HT-29 (cell line): Measurements from ENCODE around the gene BFAR. TPM values are rescaled to one million over a fixed set of nuclear protein-coding genes. Genes with fewer than 3 reads are reported as not detected.
A peak's percentile ranks its signal among the peaks of the same experiment; 100 is the strongest.
"Not testable (repeated sequence)": the region's sequence is repeated elsewhere in the genome, so short reads cannot be mapped to it uniquely, and the experiment has no call there.

Source experiments
- DNase-seq: peaks from one replicate; pipeline ENCODE4 v3.0.0-alpha.2; 2015; ENCODE audit warnings: low spot score
- total RNA-seq: library from RNA; depleted of rRNA; stranded (reverse); fragments of >200 nt; shearing (Covaris generic); gene quantifications from 2 replicates; pipeline ENCODE4 v1.2.3, GENCODE V29; 2014; rRNA removed

Gene BFAR, protein sequence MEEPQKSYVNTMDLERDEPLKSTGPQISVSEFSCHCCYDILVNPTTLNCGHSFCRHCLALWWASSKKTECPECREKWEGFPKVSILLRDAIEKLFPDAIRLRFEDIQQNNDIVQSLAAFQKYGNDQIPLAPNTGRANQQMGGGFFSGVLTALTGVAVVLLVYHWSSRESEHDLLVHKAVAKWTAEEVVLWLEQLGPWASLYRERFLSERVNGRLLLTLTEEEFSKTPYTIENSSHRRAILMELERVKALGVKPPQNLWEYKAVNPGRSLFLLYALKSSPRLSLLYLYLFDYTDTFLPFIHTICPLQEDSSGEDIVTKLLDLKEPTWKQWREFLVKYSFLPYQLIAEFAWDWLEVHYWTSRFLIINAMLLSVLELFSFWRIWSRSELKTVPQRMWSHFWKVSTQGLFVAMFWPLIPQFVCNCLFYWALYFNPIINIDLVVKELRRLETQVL
- total RNA-seq = 33.3 and 35.5 TPM in 2 replicates

DNA sequence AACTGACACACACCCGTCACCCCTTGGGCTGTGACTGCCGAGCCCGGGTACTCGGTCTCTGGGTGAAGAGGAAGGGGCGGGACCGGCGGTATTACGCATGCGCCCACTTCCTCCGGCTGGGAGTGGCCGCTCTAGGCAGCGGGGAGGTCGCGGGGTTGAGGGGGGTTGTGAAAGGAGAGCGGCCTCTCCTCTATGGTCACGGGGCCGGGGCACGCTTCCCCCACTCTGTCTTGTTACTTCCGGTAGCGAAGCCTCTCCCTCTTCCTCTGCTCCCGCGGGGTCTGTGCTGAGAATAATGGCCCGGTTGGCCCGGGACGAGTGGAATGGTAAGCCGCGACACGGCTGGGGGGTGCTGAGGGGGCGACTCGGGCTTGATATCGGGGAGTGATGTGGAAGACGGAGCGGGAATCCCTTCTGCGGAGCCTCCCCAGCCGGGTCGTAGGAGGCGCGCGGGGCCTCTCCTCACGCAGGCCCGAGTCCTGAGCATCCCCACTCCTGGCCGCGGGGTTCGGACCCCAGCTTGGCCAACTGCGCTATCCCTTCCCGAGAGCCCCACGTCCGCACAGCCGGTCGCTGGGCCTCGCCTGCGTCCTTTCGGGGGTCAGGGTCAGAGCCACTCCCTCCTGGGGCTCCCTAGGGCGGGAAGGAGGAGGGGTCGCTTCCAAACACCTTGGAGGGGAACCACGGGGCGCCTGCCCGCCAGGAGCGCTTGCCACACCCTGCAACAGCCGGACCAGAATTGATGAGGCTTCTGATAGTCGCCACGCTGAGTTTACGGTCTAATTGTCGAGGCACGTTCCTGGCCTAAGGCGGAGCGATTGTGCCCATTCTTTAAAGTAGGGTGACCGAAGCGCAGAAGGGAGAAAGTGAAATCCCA lies at the start of gene BFAR:
Gene BFAR (plus strand): TSS at position 259 of the 877 bp plus-strand sequence. CDS start 11,396 bp downstream, outside the sequence.
- peak; percentile 97 for DNase-seq

DNA sequence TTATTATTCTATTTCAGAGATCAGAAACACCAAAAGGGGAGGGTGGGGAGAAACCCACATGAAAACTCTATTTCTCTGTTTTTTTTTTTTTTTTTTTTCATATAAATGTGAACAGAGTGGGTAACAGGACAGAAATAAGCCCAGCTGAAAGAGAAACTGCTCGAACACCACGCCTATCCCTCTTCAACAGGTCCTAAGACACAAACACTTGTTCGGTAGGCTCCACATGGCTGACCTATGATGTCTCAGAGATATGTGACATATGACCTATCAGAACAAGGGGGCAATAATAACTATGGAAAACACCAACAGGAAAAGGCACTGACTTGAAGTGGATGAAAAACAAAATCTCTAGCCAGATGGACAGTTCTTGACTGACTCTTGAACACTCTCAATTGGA lies 47.5 kb upstream of the BFAR start:
- DNase-seq = no peak

DNA sequence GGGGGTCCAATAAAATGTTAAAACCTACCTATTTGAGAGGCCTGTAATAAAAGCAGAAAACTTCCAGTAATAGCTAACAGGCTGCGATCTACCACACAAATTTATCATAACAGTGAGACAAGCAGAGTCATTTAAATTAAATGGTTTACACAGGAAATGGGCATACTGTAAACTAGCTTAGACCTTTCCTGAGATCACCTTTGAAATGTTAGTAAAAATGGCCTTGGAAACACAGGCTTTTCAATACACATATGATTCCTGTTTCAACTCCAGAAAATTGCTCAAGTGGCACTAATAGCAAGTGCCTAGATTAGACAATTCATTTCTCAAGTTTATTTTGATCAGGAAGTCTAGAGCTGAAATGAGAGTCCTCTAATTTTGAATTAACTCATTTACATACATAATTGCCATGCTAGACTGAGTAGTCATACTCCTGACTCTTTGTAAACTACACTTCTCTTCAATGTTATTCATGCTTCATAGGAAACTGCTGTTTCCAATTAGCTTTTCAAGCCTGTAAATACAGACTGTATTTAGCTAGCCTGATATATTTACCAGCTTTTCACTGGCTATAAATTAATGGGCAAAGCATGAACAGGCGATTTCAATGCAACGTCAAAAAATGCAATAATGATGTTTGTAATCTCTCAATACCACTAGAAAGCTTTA lies 46.0 kb upstream of the BFAR start:
- DNase-seq = no peak

DNA sequence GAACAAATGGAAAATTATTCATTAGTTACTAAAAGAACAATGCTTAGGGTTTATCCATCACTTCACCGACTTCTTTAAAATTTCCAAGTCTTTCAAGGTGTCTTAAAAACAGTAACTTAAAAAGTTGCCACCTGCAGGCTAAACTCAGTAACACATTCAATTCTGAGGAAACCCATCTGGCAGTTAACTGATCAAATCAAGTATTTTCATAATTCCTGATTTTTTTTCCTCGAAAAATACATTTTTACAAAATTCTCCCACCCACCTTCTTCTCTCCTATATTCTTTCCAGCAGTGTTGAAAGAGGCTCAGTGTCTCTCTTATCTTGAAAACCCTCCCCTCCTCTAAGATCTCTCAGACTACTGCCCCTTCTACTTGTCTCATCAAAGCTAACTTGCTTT lies 32.6 kb upstream of the BFAR start:
- peak; percentile 43 for DNase-seq

DNA sequence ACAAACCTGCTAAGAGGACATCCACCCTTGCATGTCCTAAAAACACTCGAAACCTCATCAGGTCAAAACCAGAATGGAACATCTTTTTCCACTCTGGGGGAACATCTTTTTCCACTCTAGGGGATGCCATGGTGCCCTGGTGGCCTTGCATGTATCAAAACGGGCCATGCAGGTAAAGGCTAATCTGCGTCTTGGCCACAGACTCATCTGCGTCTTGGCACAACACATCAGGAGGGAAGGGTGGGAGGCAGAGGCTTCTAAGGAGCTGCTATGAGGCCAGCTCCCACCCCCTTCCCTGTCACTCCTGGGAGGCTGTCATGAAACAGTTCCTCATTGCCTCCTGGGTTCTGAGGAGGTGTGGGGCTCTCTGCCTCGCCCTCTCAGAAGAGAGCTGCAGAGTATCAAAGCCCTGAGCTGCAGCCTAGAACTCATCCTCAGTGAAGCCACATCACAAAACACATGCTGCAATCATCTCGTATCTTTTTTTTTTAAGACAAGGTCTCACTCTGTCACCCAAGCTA lies 30.2 kb upstream of the BFAR start:
- no peak for DNase-seq

DNA sequence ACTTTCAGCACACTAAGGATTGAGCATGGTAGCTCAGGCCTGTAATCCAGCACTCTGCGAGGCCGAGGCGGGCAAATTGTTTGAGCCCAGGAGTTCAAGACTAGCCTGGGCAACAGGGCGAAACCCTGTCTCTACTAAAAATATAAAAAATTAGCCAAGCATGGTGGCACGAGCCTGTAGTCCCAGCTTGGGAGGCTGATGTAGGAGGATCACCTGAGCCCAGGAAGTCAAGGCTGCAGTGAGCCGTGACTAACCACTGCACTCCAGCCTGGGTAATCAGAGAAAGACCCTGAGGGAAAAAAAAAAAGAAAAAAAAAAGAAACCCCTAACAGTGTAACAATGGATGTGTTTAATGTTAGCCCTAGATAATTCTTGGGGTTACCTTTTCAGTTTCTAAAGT lies 26.6 kb upstream of the BFAR start:
- no peak for DNase-seq

DNA sequence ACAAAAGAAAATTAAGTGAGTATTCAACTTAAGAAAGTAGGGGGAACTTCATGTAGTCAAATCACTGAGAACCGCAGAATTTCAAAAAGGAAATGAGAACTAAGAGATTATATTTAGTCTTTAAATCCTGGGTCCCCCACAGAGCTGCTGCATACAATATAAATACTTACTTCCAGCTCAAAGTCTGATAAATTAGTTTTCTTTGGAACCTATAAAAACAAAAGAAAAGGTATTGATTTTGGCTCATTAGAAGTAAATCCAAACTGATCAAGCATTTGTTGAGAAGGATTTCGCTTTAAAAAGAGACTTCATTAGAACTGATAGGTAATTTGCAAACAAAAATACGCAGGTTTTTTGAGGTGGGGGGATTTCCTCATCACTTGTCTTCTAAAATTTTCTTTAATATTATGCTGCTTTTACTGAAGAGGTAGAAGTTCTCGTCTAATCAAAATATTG lies 24.6 kb upstream of the BFAR start:
- DNase-seq = no peak

DNA sequence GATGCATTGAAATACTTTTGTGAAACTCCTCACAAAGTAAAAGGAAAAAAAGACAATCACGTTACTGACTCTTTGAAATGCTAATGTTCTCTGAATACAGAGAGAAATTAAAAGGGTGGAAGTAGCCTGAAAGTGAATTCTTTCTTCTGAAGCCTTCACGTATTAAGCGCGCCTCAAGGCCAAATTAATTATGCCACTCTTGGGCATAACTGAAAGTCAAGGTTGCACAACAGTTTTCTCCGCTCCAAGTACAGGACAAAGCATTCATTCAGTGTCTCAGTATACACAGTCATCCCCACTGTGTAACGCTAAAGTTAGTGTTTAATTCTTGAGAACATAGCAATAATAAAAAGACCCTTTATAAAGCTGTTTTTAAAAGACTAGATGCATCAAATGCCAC lies 24.1 kb upstream of the BFAR start:
- no peak for DNase-seq

DNA sequence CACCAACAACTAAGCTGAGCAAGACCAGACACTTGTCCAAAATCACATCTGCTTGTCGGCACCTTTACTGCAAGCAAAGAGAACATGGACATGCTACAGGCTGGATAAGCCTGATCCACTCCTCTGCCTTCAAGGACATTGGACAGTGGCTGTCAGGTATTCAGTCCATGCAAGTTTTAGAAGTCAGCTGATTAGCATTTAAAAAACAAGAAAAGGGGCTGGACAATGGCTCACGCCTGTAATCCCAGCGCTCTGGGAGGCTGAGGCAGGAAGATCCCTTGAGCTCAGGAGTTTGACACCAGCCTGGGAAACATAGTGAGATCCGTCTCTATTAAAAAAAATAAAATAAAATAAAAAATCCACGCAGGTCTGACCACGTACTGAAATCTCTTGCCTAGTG lies 23.0 kb upstream of the BFAR start:
- no peak for DNase-seq

DNA sequence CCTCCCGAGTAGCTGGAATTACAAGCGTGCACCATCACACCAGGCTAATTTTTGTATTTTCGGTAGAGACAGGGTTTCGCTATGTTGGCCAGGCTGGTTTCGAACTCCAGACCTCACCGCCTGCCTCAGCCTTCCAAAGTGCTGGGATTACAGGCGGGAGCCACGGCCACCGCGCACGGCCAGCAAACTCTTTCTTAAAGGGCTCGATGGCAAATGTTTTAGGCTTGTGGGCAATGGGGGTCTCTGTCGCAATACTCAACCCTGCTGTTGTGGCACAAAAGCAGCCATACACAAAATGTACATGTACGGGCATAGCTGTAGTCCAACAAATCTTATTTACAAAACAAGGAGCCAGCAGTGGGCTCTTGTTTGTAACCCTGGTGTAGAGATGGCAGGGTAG lies 21.1 kb upstream of the BFAR start:
- no peak for DNase-seq

DNA sequence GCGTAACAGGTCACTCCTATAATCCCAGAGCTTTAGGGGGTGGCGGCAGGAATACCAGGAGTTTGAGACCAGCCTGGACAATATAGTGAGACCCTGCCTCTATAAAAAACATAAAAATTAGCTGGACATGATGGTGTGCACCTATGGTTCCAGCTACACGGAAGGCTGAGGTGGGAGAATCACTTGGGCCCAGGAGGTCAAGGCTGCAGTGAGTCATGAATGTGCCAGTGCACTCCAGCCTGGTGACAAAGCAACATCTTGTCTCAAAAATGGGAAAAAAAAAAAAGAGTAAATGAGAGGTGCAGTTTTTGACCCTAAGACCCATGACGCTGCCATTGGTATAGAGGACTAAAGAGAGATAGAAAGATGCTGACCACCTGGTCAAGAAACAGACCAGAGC lies 18.8 kb upstream of the BFAR start:
- no peak for DNase-seq

DNA sequence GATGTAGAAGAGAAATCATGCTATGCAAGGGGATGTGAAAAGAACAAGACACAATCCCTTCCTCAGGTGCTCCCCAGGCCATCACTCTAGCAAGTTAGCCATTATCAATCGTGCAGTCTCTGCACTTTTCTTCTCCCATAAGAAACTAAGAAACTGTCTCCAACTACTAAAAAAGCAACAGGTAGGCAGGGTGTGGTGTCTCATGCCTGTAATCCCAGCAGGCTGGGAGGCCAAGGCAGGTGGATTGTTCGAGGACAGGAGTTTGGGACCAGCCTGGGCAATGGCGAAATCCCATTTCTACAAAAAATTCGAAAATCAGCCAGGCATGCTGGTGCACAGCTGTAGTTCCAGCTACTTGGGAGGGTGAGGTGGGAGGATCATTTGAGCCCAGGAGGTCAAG lies 16.5 kb upstream of the BFAR start:
- no peak for DNase-seq

DNA sequence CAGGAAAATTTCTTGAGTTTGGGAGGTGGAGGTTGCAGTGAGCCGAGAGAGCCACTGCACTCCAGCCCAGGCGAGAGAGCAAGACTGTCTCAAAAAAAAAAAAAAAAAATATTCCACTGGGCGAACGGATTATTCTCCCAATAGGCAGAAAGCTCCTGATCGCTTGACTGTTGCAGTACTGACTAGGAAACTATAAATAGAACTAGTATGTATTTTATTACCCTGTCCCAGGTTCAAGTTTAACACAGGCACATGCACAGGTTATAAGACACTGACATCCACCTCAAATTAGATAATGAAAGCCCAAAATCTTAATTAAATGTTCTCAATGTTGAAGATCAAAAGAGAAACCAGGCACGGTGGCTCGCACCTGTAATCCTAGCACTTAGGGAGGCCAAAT lies 14.2 kb upstream of the BFAR start:
- no peak for DNase-seq

DNA sequence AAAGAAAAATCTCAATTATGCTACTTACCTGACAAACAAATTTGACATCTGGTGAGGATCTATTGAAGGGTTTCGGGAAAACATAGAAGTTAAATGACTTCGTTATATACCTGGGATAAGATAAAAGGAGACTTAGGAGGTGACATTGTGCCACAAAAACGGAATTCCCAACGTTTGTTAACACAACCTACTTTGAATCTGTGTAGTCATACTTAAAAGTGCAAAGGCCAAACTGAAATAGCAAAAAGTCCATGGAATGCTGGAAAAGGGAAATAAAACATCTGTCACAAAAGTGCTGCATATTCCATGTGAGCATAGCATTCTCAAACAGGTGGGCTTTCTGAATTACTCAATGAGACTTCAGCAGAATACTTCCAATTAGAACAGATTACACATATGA lies 5.7 kb upstream of the BFAR start:
- DNase-seq = no peak

DNA sequence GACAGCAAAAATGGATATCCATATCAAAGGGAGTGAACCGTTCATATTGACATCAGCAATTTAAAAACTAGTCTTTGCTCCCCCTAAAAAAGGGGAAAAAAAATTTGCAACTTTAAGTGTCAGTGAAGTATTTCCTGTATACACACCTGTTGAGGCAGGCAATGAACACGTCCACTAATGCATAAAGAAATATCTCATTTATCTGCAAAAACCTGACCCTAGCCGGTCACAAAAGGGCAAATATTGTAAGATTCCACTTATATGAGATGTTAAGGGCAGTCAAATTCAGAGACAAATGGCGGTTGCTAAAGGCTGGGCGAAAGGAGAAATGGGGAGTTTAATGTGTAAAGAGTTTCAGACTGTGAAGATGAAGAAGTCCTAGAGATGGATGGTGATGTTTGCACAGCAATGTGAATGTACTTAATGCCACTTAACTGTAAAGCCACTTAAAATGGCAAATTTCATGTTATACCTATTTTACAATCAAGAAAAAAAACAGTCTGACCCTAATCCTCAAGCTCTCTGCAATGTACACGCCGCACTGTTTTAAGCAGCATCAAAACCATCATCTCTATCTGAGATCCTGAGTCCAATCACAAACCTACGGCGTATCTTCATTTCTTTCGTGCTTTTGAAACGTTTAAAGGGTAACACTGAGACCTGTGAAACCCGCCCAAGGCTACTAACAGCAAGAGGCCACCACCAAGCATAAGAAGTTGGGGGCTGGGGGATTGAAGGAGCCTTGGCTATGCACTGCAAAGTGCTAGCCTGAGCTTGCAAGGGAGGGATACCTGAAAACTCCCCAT lies 3.7 kb upstream of the BFAR start:
- peak; percentile 21 for DNase-seq

DNA sequence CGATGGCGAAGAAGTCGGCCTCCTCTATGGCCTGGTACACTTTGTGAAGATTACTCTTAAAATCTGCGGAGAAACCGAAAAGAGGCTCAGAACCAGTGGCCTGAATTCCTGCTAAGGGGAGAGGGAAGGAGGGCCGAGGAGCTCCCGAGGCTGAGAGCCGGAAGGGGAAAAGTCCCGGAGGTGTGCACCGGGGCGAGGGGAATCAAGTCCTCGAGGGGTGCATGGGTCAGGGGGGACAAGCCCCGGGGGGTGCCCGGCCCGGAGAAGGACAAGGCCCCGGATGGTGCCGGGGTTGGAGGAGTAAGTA lies 3.2 kb upstream of the BFAR start:
- DNase-seq = peak; percentile 16

DNA sequence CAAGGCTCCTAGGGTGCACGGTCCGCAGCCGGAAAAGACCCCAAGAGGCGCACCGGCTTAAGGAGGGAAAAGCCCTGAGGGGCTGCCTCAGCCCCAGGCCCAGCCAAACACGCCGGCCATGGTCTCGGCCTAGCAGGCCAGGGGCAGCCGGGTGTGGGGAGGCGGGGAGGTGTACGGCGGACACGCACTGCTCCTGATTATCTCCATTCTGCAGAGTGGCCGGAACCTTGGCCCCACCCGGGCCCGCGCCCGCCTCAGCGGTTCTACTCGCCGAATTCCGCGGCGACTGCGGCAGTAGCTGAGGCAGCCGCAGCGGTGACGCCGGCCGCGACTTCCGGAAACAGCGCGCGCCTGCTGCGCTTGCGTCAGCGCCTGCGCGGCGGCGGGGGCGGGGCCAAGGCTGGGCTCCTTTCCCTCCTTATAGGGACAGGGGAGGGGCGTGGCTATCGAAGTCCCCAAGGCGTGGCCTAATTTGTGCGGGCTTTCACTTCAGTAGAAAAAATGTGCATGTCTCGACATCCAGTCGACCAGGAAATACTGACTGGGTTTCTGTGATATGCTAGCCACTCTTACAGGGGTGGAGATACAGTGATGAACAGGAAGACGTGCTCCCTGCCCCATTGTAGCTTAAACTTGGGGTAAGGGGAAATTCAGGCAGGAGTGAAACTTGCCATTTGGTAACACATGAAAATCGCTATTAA lies 2.7 kb upstream of the BFAR start, which contains the start of gene PARN:
Gene PARN (minus strand): TSS at position 342 of the 701 bp plus-strand sequence. CDS start 135 bp downstream, at position 207.
- peak; percentile 95 for DNase-seq

DNA sequence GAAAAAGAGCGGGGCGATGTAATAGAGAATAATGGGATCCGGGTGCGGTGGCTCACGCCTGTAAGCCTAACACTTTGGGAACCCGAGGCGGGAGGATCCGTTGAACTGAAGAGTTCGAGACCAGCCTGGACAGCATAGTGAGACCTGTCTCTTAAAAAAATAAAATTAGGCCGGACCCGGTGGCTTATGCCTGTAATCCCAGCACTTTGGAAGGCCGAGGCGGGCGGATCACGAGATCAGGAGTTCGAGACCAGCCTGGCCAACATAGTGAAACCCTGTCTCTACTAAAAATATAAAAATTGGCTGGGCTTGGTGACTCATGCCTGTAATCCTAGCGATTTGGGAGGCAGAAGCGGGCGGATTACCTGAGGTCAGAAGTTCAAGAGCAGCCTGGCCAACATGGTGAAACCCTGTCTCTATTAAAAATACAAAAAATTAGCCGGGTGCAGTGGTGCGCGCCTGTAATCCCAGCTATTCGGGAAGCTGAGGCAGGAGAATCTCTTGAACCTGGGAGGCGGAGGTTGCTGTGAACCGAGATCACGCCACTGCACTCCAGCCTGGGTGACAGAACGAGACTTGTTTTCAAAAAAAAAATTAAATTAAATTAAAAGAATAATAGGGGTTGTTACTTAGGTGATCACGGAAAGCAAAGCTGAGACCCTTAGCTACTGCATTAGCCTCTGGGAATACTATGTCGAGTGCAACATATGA lies 2.0 kb upstream of the BFAR start:
- DNase-seq = not testable (repeated sequence)

DNA sequence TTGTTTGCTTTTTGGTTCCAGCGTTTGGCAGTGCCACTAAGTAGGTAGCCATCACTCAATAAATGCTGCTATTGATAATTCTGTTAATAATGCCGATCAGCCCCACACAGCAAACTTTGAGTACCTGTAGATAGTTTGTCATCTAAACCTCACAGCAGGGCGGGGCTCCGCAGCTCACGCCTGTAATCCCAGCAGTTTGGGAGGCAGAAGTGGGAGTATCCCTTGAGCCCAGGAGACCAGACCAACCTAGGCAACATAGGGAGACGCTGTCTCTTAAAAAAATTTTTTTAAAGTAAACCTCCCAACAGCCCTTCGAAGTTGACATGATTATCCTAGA lies 1.6 kb downstream of the BFAR start:
- no peak for DNase-seq
